Superior temporal gyrus (tissue), 1 donor: ENCODE data around the gene MED8.
A peak's percentile ranks its signal among the peaks of the same experiment; 100 is the strongest.

Experiments
- DNase-seq: peaks from one replicate; pipeline ENCODE4 v3.0.0-alpha.2; 2016; ENCODE audit errors: extremely low spot score

The MED8 gene

GRCh38 chr1:43358746-43359693 is 30.6 kb downstream of the MED8 start, which contains the start of gene CDC20:
TSS of gene CDC20 (plus strand) at chr1:43358981. CDS start at chr1:43359216, 235 bp downstream.
- DNase-seq: peak; percentile 99

GRCh38 chr1:43358121-43358745 is 31.4 kb downstream of the MED8 start:
- DNase-seq: peak; percentile 60

GRCh38 chr1:43357251-43357650 is 32.3 kb downstream of the MED8 start:
- DNase-seq: no peak

GRCh38 chr1:43354936-43355335 is 34.7 kb downstream of the MED8 start:
- DNase-seq: no peak

GRCh38 chr1:43354471-43354870 is 35.1 kb downstream of the MED8 start:
- no peak for DNase-seq

GRCh38 chr1:43352881-43353280 is 36.7 kb downstream of the MED8 start:
- no peak for DNase-seq

- DNase-seq: no peak
Measured at GRCh38 chr1:43352351-43352705, 37.3 kb downstream of the MED8 start.

- DNase-seq: no peak
Measured at GRCh38 chr1:43351421-43352350, 37.9 kb downstream of the MED8 start.

- DNase-seq: no peak
Measured at GRCh38 chr1:43350976-43351375, 38.6 kb downstream of the MED8 start.

GRCh38 chr1:43349594-43350306 is 39.9 kb downstream of the MED8 start:
- DNase-seq: peak; percentile 47

- peak; percentile 35 for DNase-seq
Measured at GRCh38 chr1:43348809-43349593, 40.6 kb downstream of the MED8 start.

GRCh38 chr1:43348343-43348808 is 41.2 kb downstream of the MED8 start:
- peak; percentile 26 for DNase-seq

GRCh38 chr1:43346636-43347035 is 43.0 kb downstream of the MED8 start:
- no peak for DNase-seq

GRCh38 chr1:43345120-43345519 is 44.5 kb downstream of the MED8 start:
- DNase-seq: no peak

- DNase-seq: no peak
Measured at GRCh38 chr1:43344267-43344850, 45.2 kb downstream of the MED8 start.

- no peak for DNase-seq
Measured at GRCh38 chr1:43340559-43340958, 49.0 kb downstream of the MED8 start.

- no peak for DNase-seq
Measured at GRCh38 chr1:43339584-43340232, 49.9 kb downstream of the MED8 start.

- DNase-seq: no peak
Measured at GRCh38 chr1:43338001-43338400, 51.6 kb downstream of the MED8 start.

GRCh38 chr1:43337588-43337987 is 52.0 kb downstream of the MED8 start, which contains the start of gene MPL:
TSS of gene MPL (plus strand) at chr1:43337818. CDS start at chr1:43337849, 31 bp downstream.
- no peak for DNase-seq
